H1 (cell line): ENCODE data around the gene LRG1. TPM values are rescaled to one million over a fixed set of nuclear protein-coding genes. Genes with fewer than 3 reads are reported as not detected.

ENCODE experiments used
- CTCF ChIA-PET: fragments of 300-600 bp; sonication (Branson Sonifier 250); formaldehyde crosslinking; loops from one replicate; lab custom pipeline; 2021; ENCODE audit not compliant: partially characterized antibody; lab: Charles Lee
- POLR2A ChIA-PET: fragments of 300-600 bp; sonication (Branson Sonifier 250); formaldehyde crosslinking; loops from one replicate; lab custom pipeline; 2021; ENCODE audit warnings: inconsistent platforms; ENCODE audit not compliant: partially characterized antibody; lab: Charles Lee
- DNase-seq, 2 experiments: peaks; one replicate each; pipeline versions ENCODE4 v3.0.0 to v3.0.0-alpha.2; 2010 to 2022; ENCODE audit warnings: low spot score in 2 of 2, low read depth in 1 of 2, mixed read lengths in 1 of 2
- FAIRE-seq: peaks from 2 replicates; lab custom pipeline; 2011; peaks lifted over from hg19 to GRCh38; lab: Jason Lieb, UNC
- H2AFZ ChIP-seq: 2 replicates; pipeline ENCODE4 v1.8.1; 2012; ENCODE audit warnings: low read length, inconsistent platforms
- H2AK5ac ChIP-seq: 2 replicates; pipeline ENCODE4 v1.6.1; 2013; ENCODE audit warnings: low read depth, low read length
- H2BK120ac ChIP-seq: replicated peaks from 2 replicates; pipeline ENCODE3; 2013; ENCODE audit warnings: low read depth, low read length, inconsistent platforms
- H2BK12ac ChIP-seq: 2 replicates; pipeline ENCODE4 v1.6.1; 2013; ENCODE audit warnings: low read depth, low read length
- H2BK15ac ChIP-seq: 2 replicates; pipeline ENCODE4 v1.6.1; 2013; ENCODE audit warnings: low read length
- H2BK20ac ChIP-seq: 2 replicates; pipeline ENCODE4 v1.6.1; 2013; ENCODE audit warnings: low read length
- H2BK5ac ChIP-seq: 2 replicates; pipeline ENCODE4 v1.6.1; 2013; ENCODE audit warnings: low read depth, low read length
- H3K14ac ChIP-seq: 2 replicates; pipeline ENCODE4 v1.6.1; 2013; ENCODE audit warnings: inconsistent platforms; ENCODE audit not compliant: insufficient read length
- H3K18ac ChIP-seq: 2 replicates; pipeline ENCODE4 v1.6.1; 2013; ENCODE audit warnings: low read length; ENCODE audit errors: extremely low read depth
- H3K23ac ChIP-seq: 2 replicates; pipeline ENCODE4 v1.6.1; 2013; ENCODE audit warnings: inconsistent platforms; ENCODE audit not compliant: insufficient read length
- H3K23me2 ChIP-seq: 2 replicates; pipeline ENCODE4 v1.6.1; 2013; ENCODE audit warnings: low read depth, low read length
- H3K27ac ChIP-seq: 2 replicates; pipeline ENCODE4 v1.6.1; 2011; ENCODE audit warnings: low read depth, low read length, inconsistent platforms
- H3K27me3 ChIP-seq, 4 experiments: replicated peaks in 1 of 4; 1 replicate in 1 of 4; 2 replicates in 3 of 4; pipeline versions ENCODE4 v1.6.1 to v1.8.1; 2011 to 2013; ENCODE audit warnings: low read length in 3 of 4, mild to moderate bottlenecking in 3 of 4, inconsistent platforms in 2 of 4, mixed read lengths in 2 of 4, moderate library complexity in 1 of 4; ENCODE audit not compliant: control insufficient read depth in 3 of 4, insufficient read depth in 3 of 4; ENCODE audit errors: extremely low read depth in 1 of 4
- H3K36me3 ChIP-seq, 4 experiments: 2 replicates each; pipeline versions ENCODE4 v1.6.1 to v1.8.1; 2011 to 2013; ENCODE audit warnings: mild to moderate bottlenecking in 4 of 4, low read length in 3 of 4, moderate library complexity in 2 of 4, control low read depth in 1 of 4, inconsistent platforms in 1 of 4; ENCODE audit not compliant: insufficient read depth in 4 of 4, control insufficient read depth in 2 of 4
- H3K4ac ChIP-seq: replicated peaks from 2 replicates; pipeline ENCODE3; 2013; ENCODE audit warnings: low read length, low read depth, mixed read lengths, inconsistent platforms; ENCODE audit not compliant: insufficient read length
- H3K4me1 ChIP-seq, 4 experiments: replicated peaks in 1 of 4; 1 replicate in 1 of 4; 2 replicates in 3 of 4; pipeline versions ENCODE4 v1.6.1 to v1.8.1; 2011 to 2013; ENCODE audit warnings: low read length in 3 of 4, inconsistent platforms in 2 of 4, mixed read lengths in 1 of 4; ENCODE audit not compliant: insufficient read depth in 4 of 4, control insufficient read depth in 3 of 4
- H3K4me2 ChIP-seq, 2 experiments: 2 replicates each; pipeline versions ENCODE4 v1.6.1 to v1.8.1; 2011 to 2013; ENCODE audit warnings: low read depth in 2 of 2, low read length in 2 of 2, control low read depth in 1 of 2, inconsistent platforms in 1 of 2, mild to moderate bottlenecking in 1 of 2; ENCODE audit not compliant: insufficient read depth in 1 of 2
- H3K4me3 ChIP-seq, 4 experiments: fragments of 200-600, 300-600 bp in 1 of 4; sonication (generic), shearing (Covaris generic), sonication (Bioruptor Twin) in 1 of 4; 2 replicates each; pipeline versions ENCODE4 v1.5.1 to v1.8.1; 2011 to 2016; ENCODE audit warnings: low read length in 4 of 4, low read depth in 3 of 4, control low read depth in 2 of 4, inconsistent platforms in 2 of 4, mild to moderate bottlenecking in 2 of 4, mixed read lengths in 1 of 4, moderate library complexity in 1 of 4; ENCODE audit not compliant: insufficient read depth in 2 of 4; ENCODE audit errors: extremely low read depth in 1 of 4
- H3K56ac ChIP-seq: replicated peaks from 2 replicates; pipeline ENCODE3; 2013; ENCODE audit warnings: low read depth, mild to moderate bottlenecking, mixed read lengths, low read length, inconsistent platforms; ENCODE audit not compliant: insufficient read length
- H3K79me1 ChIP-seq: 2 replicates; pipeline ENCODE4 v1.6.1; 2013; ENCODE audit warnings: low read depth, low read length, control low read depth
- H3K79me2 ChIP-seq, 2 experiments: 2 replicates each; pipeline versions ENCODE4 v1.6.1 to v1.8.1; 2012 to 2013; ENCODE audit warnings: low read length in 2 of 2, mild to moderate bottlenecking in 2 of 2, inconsistent platforms in 1 of 2; ENCODE audit not compliant: insufficient read depth in 2 of 2, control insufficient read depth in 1 of 2
- H3K9ac ChIP-seq, 4 experiments: replicated peaks in 1 of 4; 1 replicate in 1 of 4; 2 replicates in 3 of 4; pipeline versions ENCODE4 v1.6.1 to v1.8.1; 2011 to 2013; ENCODE audit warnings: low read depth in 3 of 4, low read length in 3 of 4, control low read depth in 2 of 4, mild to moderate bottlenecking in 2 of 4, moderate library complexity in 2 of 4, inconsistent platforms in 1 of 4; ENCODE audit errors: extremely low read depth in 1 of 4
- H3K9me3 ChIP-seq, 2 experiments: 2 replicates each; pipeline versions ENCODE4 v1.6.1 to v1.8.1; 2012 to 2013; ENCODE audit warnings: mild to moderate bottlenecking in 2 of 2, moderate library complexity in 2 of 2, control low read depth in 1 of 2, inconsistent platforms in 1 of 2, low read depth in 1 of 2, low read length in 1 of 2, mixed read lengths in 1 of 2; ENCODE audit not compliant: insufficient read depth in 2 of 2
- H4K20me1 ChIP-seq, 2 experiments: replicated peaks in 1 of 2; 2 replicates each; pipeline versions ENCODE3 to v1.8.1; 2011 to 2013; ENCODE audit warnings: inconsistent platforms in 2 of 2, low read length in 2 of 2, mild to moderate bottlenecking in 1 of 2; ENCODE audit not compliant: insufficient read depth in 2 of 2, control insufficient read depth in 1 of 2
- H4K5ac ChIP-seq: 2 replicates; pipeline ENCODE4 v1.6.1; 2013; ENCODE audit warnings: low read length, low read depth, mixed read lengths, inconsistent platforms; ENCODE audit not compliant: insufficient read length
- H4K8ac ChIP-seq: 2 replicates; pipeline ENCODE4 v1.8.0; 2013; ENCODE audit warnings: mild to moderate bottlenecking, moderate library complexity, low read length, inconsistent platforms; ENCODE audit not compliant: insufficient read depth; ENCODE audit errors: extremely low read depth
- H4K91ac ChIP-seq: replicated peaks from 2 replicates; pipeline ENCODE3; 2013; ENCODE audit warnings: low read length, mixed read lengths, inconsistent platforms; ENCODE audit not compliant: insufficient read length
- GTF2F1 ChIP-seq: IDR thresholded peaks from 2 replicates; pipeline ENCODE4 v1.6.1; 2012; ENCODE audit warnings: low read depth, low read length, improper control_type of control experiment, borderline replicate concordance
- KDM1A ChIP-seq: fragments of 200-600, 300-600 bp; sonication (generic); IDR thresholded peaks from 2 replicates; pipeline ENCODE4 v1.7.1; 2016; ENCODE audit warnings: mild to moderate bottlenecking, low read length, borderline replicate concordance
- PHF8 ChIP-seq: fragments of 200-600 bp; sonication (generic); conservative IDR thresholded peaks from 2 replicates; pipeline ENCODE4 v1.7.1; 2012; ENCODE audit warnings: low read depth, mild to moderate bottlenecking, inconsistent platforms, low read length, moderate library complexity
- POLR2A ChIP-seq, 2 experiments: IDR thresholded peaks; 1 replicate in 1 of 2; 2 replicates in 1 of 2; pipeline ENCODE4 v1.6.1; 2011; ENCODE audit warnings: low read depth in 2 of 2, low read length in 2 of 2, mild to moderate bottlenecking in 2 of 2; ENCODE audit errors: control extremely low read depth in 1 of 2
- POLR2AphosphoS5 ChIP-seq: IDR thresholded peaks from 2 replicates; pipeline ENCODE4 v1.6.1; 2011; ENCODE audit warnings: low read depth, low read length
- RAD21 ChIP-seq, 2 experiments: IDR thresholded peaks in 1 of 2; conservative IDR thresholded peaks in 1 of 2; 2 replicates each; pipeline ENCODE4 v1.6.1; 2011; ENCODE audit warnings: low read depth in 2 of 2, low read length in 2 of 2, improper control_type of control experiment in 1 of 2, inconsistent platforms in 1 of 2, mild to moderate bottlenecking in 1 of 2, moderate library complexity in 1 of 2
- RNF2 ChIP-seq: fragments of 200-900, 300-1000 bp; sonication (generic); IDR thresholded peaks from 2 replicates; pipeline ENCODE4 v1.7.1; 2016; ENCODE audit warnings: borderline replicate concordance, low read depth, mild to moderate bottlenecking, antibody characterized with exemption, low read length; ENCODE audit not compliant: poor library complexity, severe bottlenecking; ENCODE audit errors: missing control alignments
- SAP30 ChIP-seq: fragments of 300-600 bp; sonication (generic); IDR thresholded peaks from 2 replicates; pipeline ENCODE4 v1.7.1; 2012; ENCODE audit warnings: low read length, moderate library complexity, mild to moderate bottlenecking, inconsistent platforms; ENCODE audit not compliant: insufficient read depth, insufficient replicate concordance
- SIRT6 ChIP-seq: IDR thresholded peaks from one replicate; pipeline ENCODE4 v1.7.1; 2012; ENCODE audit warnings: low read length, inconsistent platforms
- SIX5 ChIP-seq: IDR thresholded peaks from 2 replicates; pipeline ENCODE4 v1.6.1; 2011; ENCODE audit warnings: mild to moderate bottlenecking, low read depth, low read length
- TEAD4 ChIP-seq: IDR thresholded peaks from 2 replicates; pipeline ENCODE4 v1.6.1; 2012; ENCODE audit warnings: low read depth, low read length, inconsistent platforms, mixed read lengths
- WGBS, 2 experiments: shearing (Covaris generic) in 1 of 2; methylation state at CpG; one replicate each; pipeline versions ENCODE4 v1.1.6 to v1.1.7; 2013 to 2015; ENCODE audit warnings: low lambda C conversion rate in 2 of 2, mixed read lengths in 2 of 2, inconsistent platforms in 1 of 2, low coverage in 1 of 2, missing lambda C conversion rate in 1 of 2; ENCODE audit not compliant: insufficient replicate concordance in 2 of 2, insufficient coverage in 1 of 2, insufficient read length in 1 of 2; ENCODE audit errors: extremely low coverage in 1 of 2, missing lambda C conversion rate in 1 of 2; 5-methylcytosine and 5-hydroxymethylcytosine counted together
- polyA plus RNA-seq, 7 experiments: library from polyadenylated mRNA; depleted of rRNA in 3 of 7; stranded (reverse) in 5 of 7; unstranded in 2 of 7; fragments of >200 nt in 5 of 7; fragments of 200-250 nt in 2 of 7; gene quantifications; 1 replicate in 5 of 7; 2 replicates in 1 of 7; 4 replicates in 1 of 7; pipeline versions ENCODE4 v1.2.1 to v1.2.3, GENCODE V29; 2011 to 2013; ENCODE audit warnings: missing spikeins in 2 of 7, mixed read lengths in 2 of 7
- total RNA-seq: library from RNA; stranded (reverse); fragmentation: NEBNext Ultra II Directional; extraction: Animal tissue kit (Norgen Biotek cat#: 25700); gene quantifications from 2 replicates; pipeline ENCODE4 v1.2.1, GENCODE V29; 2021

LRG1 gene
- total and polyA plus RNA-seq, 2 of the 8 experiments (the other 6 are each of a cell fraction or from before 2014, with no cell fraction given), result 0.48 to 0.79 TPM

GRCh38 chr19:4573682-4574081 is 33.8 kb upstream of the LRG1 start:
- Histone ChIP-seq H3K4me3 (no peak overlapping the region), H3K4ac (no peak overlapping the region), H2BK15ac (0 out of 2 replicates have a peak overlapping the region, but pooled peaks have one; percentile 81), H3K23ac (no peak overlapping the region), H3K79me1 (peaks cover 10% of the 10 kb centered on the region; the same call in 1 of the 2 replicates), H3K9me3 (no peaks in the 10 kb centered on the region), H3K18ac (no peak overlapping the region), H3K14ac (no peak overlapping the region), H4K8ac (no peak overlapping the region), H3K9ac (no peak overlapping the region), H4K5ac (no peak overlapping the region), H2BK120ac (no peak overlapping the region), H4K20me1 (peaks cover 10 to 17% of the 10 kb centered on the region in 2 experiments), H2BK5ac (peak overlapping the region; percentile 8; the same call in 1 of the 2 replicates), H2AK5ac (no peak overlapping the region), H3K27me3 (no peaks in the 10 kb centered on the region), H4K91ac (no peak overlapping the region), H2BK20ac (no peak overlapping the region), H2BK12ac (peak overlapping the region; percentile 50; the same call in 1 of the 2 replicates), H3K56ac (no peak overlapping the region), H3K4me2 (no peak overlapping the region), H3K27ac (no peak overlapping the region), H3K23me2 (no peaks in the 10 kb centered on the region), H3K4me1 (peaks cover 3 to 9% (median 7%) of the 10 kb centered on the region in 4 experiments), H3K79me2 (peaks cover 0 to 21% of the 10 kb centered on the region in 2 experiments; a peak in 1 of 4 replicates), H3K36me3 (no peaks in the 10 kb centered on the region; a peak in 1 of 8 replicates), H2AFZ (no peak overlapping the region)
- ChIA-PET CTCF (interaction anchor here (0.6 to 14.7 kb wide), 7 partner anchors 24 to 63 kb away, joined by 3 to 316 read pairs (median 9); no protein-coding TSS in a partner anchor), POLR2A (interaction anchor here (0.7 to 5.3 kb wide), 4 partner anchors 13 to 735 kb away, joined by 3 to 19 read pairs (median 4); partner anchors contain the start of gene SEMA6B)
- FAIRE-seq (no peak), DNase-seq (no peak)
- WGBS, 2 experiments, result 87% methylated on average over 6 of the region's 6 CpGs; no CpG with 5 or more reads in 1 of the 2 experiments
- TF ChIP-seq KDM1A (no peak), RNF2 (no peak), RAD21 (IDR thresholded peaks at IDR 0.05 in 1 of 2, conservative IDR thresholded peaks at IDR 0.05 in 1 of 2; ENCODE audit: low read depth in 2 of 2, low read length in 2 of 2) (no peak), GTF2F1 (no peak), POLR2AphosphoS5 (no peak), SAP30 (no peak), PHF8 (no peak), TEAD4 (no peak), SIRT6 (no peak), SIX5 (no peak), POLR2A (IDR thresholded peaks at IDR 0.05; ENCODE audit: control extremely low read depth in 1 of 2, low read depth in 2 of 2, low read length in 2 of 2) (no peak)
